UCSD-AML1 (cell line): Measurements from ENCODE around the gene MAGEA9B.
"Not testable (repeated sequence)": the region's sequence is repeated elsewhere in the genome, so short reads cannot be mapped to it uniquely, and the experiment has no call there.

ENCODE experiments used
- DNase-seq: peaks from one replicate; lab custom pipeline; 2025; ENCODE audit not compliant: unreplicated experiment; lab: John Stamatoyannopoulos, UW

Gene MAGEA9B, protein sequence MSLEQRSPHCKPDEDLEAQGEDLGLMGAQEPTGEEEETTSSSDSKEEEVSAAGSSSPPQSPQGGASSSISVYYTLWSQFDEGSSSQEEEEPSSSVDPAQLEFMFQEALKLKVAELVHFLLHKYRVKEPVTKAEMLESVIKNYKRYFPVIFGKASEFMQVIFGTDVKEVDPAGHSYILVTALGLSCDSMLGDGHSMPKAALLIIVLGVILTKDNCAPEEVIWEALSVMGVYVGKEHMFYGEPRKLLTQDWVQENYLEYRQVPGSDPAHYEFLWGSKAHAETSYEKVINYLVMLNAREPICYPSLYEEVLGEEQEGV

DNA sequence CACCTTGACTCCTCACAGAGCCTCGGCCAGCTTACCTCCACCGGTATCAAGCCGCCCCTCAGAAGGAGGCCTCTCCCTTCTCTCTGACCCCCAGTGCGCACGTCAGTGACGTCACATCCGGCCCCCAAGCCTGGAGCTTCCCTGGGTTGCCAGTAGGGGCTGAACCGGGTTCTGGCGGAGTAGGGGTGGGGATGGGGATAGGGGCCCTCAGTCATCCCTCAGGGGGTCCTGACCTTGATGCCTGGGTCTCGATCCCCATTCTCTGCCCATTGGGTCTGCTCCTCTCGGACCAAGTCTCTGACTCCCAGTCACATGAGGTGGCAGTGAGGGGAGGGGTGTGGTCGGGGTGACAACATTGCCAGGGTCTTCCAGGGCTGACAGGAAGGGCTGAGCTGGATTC, at the start of gene MAGEA9B:
Gene MAGEA9B, minus strand, starts transcription at position 101 of the 400 bp plus-strand sequence. CDS start 4,280 bp downstream, outside the sequence.
- DNase-seq, result not testable (repeated sequence)

DNA sequence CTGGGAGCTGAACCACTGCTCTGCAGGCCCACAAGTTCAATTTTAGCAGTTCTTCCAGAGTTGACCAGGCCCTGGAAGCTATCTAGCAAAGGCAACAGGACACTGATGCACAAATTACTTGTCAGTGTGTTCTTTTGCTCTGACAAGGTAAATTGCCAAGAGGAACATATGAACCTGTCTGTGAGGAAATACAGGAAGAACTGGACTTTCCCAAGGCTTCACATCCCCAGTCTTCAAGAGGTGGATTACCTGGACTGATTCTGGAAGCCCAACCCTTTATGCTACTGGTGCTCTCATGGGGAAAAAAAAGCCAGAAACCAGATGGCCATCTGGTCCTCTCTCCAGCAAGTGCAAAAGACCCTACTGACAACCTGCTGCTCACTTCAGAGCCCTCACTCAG, 46.3 kb upstream of the MAGEA9B start:
- DNase-seq, result no peak

DNA sequence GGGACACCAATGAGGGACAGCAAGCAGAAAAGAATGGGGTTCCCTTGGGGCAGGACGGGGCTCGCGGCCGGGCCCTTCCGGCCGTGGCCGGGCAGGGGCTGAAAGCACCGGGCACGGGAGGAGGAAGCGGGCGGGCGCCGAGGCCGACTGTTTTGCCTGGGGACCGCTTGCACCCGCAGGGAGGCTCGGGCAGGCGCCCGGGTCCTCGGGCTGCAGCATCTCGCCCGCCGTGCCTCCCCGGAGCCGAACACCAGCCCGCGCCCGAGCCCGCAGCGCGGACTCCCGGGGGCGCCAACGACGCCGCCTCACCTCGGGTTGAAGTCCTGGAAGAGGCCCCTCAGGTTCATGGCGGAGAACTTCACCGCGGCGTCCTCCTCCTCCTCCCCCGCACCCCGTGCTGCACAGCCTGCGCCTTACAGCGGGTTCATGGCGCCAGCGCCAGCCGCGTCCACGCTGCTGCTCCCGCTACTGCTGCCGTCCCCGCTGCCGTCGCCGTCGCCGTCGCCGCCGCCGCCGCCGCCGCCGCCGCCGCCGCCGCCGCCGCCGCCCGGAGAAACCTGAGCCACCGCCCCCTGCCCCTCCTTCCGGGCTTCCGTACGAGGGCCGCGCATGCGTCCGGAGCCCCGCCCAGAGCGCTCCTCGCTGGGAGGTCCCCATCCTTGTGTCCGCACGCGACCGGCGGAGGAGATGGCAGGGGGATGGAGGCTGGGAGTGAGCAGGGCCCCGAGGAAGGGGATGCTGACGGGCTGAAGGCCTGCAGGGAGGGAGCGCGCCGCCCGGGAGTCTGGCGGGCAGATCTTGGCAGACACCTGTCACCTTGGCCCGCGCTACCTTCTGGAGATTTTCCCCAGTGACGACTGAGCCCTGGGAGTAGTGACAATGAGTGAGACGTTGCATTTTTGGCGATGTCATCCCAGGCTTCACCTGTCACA, 44.2 kb upstream of the MAGEA9B start, which contains the start of gene TMEM185A:
Gene TMEM185A, minus strand, starts transcription at position 559 of the 932 bp plus-strand sequence. Its CDS starts 212 bp downstream, at position 347.
- DNase-seq, result peak; percentile 68

DNA sequence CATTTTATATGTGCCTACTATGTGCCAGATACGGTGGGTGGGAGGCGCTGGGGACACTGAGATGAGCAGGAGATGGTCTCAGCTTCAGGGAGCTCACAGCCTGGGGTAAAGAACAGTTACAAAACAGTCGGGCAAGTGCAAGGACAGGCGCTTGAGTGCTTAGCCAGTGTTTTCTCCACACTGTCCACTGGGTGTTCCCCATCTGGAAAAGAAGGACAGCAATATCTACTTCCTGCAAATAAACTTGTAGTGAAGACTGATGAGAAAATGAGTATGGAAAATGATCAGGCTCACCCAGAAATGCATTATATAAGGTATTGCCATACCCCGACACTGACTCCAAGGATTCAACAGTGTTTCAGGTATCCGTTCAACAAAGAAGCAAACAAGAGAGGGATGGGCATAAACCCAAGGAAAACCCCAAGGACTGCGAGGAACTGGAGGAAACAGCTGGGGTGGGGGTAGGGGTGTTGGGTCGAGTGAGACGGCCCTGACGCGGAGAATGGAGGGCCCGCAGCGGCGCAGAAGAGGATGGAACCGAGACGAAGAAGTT, 43.5 kb upstream of the MAGEA9B start:
- no peak for DNase-seq

DNA sequence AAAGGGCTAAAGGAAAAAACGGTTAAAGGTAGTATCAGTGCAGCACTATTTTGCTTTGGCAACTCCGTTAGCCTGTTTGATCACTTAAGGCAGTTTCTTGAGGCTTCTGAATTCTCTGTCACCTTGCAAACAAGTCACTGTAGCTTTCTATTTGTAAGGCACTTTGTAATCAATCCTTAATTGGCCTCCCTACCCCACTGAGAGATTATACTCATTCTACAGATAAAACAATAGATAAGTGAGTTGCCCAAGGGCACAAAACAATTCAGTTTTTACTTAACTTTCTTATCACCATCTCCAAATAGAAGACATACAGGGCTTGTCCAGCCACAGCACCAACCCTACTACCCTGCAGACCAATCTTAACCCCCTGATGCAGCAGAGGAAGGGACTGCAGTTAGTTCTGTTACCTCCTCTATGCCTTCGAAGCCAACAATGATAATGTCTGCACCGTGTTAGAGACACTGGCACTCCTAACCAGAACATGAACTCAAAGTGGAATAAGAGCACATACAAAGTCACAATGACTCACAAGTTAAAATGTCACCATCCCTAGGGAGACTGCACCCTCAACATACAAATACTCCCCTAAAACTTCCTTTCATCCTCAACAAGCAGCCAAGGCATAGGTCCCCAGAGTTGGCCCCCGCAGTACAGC, 42.6 kb upstream of the MAGEA9B start:
- no peak for DNase-seq

DNA sequence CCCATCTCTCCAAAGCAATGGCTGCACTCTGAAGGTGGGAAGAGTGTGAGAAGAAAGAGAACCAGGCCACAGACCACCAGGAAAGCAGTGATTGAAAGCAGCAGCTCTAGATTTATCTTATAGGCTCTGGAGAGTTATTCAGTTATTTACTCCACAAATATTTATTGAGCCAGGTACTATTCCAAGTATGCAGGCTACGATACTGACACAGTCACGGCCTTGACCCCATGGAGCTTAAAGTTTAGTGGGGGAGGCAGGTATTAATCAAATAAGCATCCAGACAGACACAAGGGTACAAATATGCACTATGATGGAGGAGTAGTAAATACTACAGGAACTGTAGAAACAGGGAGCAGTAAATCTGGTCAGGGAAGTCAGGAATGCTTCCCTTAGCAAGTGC, 41.5 kb upstream of the MAGEA9B start:
- DNase-seq, result no peak

DNA sequence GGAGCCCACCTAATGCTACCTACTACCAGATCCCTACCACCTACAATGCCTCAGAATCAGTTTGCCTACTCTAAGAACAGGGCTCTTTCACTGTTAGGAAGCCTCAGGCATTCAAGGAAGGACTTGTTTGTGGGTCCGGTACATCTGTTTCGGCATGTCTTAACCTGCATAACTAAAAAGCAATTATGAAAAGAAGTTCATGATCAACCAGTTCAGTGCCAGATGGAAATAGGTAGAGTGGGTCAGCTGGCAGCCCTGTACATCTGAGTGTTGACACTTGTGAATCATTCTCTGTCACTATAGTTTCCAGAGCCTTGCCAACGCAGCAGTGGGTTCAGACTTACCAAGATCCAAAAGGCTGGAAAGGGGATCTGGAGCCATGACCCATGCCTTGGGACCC, 41.0 kb upstream of the MAGEA9B start:
- no peak for DNase-seq

DNA sequence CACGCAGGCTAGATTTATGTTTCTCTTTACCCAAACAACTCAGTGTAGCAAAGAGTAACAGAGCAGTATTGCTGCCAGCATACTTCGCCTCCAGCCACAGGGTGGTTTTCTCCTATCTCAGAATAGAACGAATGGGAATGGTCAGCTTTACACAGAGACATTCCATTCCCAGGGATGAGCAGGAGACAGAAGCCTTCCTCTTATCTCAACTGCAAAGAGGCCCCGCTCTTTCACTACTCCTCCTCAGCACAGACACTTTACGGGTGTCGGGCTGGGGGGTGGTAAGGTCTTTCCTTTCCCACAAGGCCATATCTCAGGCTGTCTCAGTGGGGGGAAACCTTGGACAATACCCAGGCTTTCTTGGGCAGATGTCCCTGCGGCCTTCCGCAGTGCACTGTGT, 39.6 kb upstream of the MAGEA9B start:
- not testable (repeated sequence) for DNase-seq

DNA sequence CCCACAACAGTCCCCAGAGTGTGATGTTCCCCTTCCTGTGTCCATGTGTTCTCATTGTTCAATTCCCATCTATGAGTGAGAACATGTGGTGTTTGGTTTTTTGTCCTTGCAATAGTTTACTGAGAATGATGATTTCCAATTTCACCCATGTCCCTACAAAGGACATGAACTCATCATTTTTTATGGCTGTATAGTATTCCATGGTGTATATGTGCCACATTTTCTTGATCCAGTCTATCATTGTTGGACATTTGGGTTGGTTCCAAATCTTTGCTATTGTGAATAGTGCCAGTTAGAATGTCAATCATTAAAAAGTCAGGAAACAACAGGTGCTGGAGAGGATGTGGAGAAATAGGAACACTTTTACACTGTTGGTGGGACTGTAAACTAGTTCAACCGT, 32.4 kb upstream of the MAGEA9B start:
- not testable (repeated sequence) for DNase-seq

DNA sequence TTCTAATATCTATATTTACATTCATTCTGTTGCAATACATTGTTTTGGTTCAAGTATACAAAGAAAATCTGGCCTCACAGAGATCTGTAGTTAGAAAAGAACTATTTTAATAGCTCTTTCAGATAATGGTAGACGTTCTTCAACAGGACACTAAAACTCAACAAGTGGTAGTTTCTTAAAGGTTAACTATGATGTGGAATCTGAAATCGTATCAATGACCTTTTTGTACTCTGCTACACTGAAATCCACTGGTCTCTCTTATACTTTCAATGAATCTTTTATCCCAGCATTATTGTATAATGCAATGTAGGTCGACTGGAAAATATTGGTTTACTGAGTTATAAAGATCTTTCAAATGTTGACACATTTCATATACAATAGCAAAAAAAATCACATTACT, 31.6 kb upstream of the MAGEA9B start:
- DNase-seq, result no peak

DNA sequence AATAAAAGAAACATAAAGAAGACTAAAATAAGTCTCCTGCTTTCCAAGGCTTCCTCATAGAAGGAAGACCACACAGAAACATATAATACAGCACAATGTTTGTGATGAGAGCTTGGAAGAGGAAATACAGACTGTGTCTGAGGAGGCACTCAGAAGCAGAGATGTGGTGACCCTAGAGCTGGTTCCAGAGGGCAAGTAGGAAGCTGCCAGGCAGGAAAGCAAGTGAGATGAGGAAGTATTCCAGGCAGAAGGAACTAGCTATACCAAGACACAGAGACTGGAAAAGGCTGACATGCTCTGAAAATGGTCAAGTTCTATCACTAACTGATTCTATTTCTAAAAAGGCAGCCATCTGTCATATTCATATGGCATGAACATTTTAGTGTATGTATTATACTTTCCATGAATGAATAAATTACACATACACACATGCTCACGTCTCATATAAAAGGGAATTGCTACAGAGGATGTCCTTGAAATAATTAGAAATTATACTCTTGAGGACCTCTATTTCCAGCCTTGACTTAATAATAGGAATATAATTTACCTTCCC, 24.4 kb upstream of the MAGEA9B start:
- DNase-seq, result no peak

DNA sequence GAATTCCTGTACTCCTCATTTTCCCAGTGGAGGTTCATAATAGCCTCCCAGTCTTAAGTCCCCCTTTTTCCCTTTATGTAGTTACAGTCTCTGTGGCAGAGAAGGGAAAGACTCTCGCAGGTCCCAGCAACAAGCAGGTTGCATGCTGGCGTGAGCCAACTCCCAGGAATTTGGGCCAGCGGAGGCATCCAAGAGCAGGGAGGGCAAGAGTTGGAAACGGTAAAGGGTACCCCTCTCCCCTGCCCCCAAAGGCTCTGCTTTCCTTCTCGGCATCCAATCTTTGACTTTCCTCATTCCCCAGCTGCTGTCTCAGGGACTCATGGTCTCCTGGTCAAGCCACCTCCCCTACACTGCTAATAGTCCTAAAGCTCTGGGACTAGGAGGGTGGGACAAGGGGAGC, 23.3 kb upstream of the MAGEA9B start:
- no peak for DNase-seq

DNA sequence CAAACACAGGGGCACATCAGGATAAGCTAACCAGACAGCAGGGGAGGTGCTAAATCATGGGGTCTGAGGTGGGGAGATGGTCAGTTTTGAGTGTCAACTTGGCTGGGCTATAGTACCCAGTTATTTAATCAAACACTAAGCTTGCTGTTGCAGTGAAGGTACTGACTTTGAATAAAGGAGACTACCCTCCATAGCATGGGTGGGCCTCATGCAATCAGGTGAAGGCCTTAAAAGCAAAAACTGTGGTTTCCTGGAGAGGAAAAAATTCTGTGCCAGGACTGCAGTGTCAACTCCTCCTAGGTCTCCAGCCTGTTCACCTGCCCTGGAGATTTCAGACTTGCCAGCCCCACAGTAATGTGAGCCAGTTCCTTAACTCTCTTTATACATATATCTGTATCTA, 20.4 kb upstream of the MAGEA9B start:
- no peak for DNase-seq

DNA sequence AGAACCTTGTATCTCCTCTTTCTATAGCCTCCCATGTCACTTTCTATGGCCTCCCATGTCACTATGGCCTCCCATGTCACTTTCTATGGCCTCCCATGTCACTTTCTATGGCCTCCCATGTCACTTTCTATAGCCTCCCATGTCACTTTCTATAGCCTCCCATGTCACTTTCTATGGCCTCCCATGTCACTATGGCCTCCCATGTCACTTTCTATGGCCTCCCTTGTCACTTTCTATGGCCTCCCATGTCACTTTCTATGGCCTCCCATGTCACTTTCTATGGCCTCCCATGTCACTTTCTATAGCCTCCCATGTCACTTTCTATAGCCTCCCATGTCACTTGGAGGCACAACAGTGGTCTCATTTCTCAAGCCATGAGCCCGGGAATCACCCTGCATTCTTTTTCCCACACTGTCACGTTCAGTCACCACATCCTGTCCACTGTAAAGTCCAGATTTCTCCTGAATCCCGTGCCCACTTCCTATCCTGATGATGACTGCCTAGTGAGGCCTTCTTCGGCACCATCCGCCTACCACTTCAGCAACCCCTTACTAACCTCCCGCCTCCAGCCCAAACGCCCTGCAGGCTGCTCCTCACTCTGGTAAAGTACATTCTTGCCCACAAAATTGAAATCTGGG, 18.1 kb upstream of the MAGEA9B start:
- DNase-seq, result not testable (repeated sequence)

DNA sequence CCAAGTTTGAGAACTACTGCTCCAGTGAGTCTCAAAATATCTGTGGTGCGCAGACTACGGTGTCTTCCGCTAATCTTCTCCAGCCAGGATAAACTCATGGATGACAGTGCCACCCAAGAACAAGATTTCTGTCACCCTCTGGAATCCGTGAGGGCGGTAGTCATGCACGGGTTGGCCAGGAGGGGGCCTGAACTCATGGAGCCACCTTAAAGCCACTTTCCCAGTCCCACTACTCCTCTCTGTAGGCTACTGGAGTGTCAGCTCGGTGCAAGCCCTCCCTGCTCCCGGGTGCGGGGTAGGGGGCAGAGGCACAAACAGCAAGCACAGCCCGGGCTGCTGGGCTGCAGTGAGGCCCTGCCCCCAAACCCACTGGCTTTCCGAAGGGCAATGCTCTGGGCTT, 11.3 kb upstream of the MAGEA9B start:
- DNase-seq, result not testable (repeated sequence)

DNA sequence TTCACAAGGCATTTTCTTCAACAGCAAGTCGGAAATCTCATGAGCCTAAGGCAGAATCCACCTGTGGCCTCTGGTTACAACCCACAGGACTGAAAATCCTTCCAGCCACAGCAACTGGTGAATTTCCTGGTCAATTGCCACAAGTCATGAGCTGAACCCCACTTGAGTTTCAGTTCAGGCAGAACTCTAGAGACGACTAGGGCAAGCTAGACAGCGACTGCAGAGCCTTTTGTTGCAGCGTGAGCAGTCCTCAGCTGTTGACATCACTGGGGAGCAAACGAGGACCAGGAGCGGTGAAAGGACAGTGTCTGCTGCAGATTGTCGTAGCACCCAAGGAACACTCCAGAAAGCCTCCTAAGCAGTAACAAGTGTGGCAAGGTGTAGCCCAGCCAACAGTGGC, 8.7 kb upstream of the MAGEA9B start:
- not testable (repeated sequence) for DNase-seq

DNA sequence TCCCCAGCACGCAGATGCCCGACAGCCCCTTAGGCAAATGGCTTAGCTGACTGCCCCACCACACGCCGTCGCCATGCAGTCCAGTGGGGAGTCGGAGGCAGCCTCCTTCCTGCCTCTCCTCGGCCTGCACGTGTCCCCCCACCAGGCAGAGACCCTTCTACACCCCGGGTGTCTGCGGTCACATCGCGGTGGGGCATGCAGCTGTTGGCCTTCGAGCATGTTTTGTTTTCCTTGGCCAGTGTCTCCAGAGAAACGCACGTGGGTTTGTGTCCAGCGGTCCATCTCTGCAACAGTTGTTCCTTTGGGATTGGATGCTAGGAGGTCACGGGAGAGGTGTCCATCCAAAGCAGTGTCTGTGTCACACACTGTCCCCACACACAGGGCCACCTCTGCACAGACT, 8.0 kb upstream of the MAGEA9B start, which contains the start of gene HSFX2:
Gene HSFX2, minus strand, starts transcription at position 101 of the 400 bp plus-strand sequence. CDS start 614 bp downstream, outside the sequence.
- not testable (repeated sequence) for DNase-seq

DNA sequence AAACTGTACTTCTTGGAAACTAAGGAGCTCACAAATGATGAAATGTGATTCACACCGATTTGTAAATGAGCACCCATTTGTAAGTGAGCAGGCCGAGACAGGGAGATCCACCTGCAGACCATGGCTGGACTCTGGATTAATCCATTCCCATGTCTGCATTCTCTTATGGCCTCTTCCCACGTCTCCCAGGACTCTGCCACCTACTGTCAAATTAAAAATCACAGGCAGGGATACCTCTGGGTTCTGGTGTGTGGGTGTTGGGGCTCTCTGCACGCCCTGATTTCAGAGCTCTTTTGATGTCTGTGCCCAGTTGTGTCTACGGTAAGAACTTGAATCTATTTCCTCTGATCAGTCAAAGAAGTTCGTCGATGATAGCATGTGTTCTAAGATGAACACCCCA, 3.7 kb upstream of the MAGEA9B start:
- DNase-seq, result not testable (repeated sequence)

DNA sequence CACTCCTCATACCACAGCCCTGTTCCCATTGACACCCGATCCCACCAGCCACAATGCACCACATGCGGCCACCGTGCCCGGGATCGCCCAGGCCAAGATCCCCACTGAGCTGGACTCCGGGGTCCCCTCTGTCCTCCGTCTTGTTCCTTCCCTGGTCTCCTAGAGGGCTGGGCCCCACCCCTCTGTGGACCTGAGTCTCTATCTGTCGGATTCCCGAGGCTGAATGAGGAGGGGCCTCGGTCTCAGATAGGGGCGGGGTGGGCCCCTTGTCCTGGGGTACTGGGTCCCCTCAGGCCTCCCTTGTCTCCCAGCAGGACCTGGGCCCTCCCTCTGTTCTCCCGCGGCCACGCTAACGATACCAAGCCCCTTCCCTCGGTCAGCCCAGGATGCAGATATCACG, 1.6 kb downstream of the MAGEA9B start:
- DNase-seq, result not testable (repeated sequence)

DNA sequence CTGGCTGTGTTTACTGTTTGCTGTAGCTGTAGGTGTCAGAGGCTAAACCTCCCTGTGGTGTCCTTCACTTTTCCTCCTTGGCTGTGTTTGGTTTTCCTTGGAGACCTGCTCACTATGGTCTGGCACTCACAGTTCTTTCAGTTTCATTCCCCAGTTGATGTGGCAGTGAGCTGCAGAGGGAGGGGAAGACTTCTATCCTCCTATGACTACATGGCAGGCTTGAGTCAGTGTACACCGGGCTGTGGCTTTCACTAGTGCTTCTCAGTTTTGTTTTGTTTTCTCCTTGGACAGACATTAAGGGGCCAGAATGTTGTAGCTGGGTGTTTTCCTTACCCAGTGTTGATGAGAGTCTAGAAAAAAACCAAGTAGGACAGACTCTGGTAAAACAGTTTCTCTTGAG, 13.8 kb downstream of the MAGEA9B start:
- DNase-seq, result not testable (repeated sequence)
